GM19455 (cell line): Measurements from ENCODE around the gene ULK4.
"Not testable (repeated sequence)": the region's sequence is repeated elsewhere in the genome, so short reads cannot be mapped to it uniquely, and the experiment has no call there.

Experiments
- ATAC-seq: cut with Tn5 transposase; IDR thresholded peaks from one replicate; pipeline ENCODE4 v1.9.1; 2021; ENCODE audit not compliant: unreplicated experiment

Gene ULK4

GRCh38 chr3:41651718-41652117, 310.2 kb downstream of the ULK4 start:
- no peak for ATAC-seq

GRCh38 chr3:41650406-41650805, 311.5 kb downstream of the ULK4 start:
- no peak for ATAC-seq

GRCh38 chr3:41649129-41649739, 312.7 kb downstream of the ULK4 start:
- ATAC-seq: no peak

GRCh38 chr3:41647730-41648129, 314.2 kb downstream of the ULK4 start:
- not testable (repeated sequence) for ATAC-seq

- ATAC-seq: no peak
These were observed 321.8 kb downstream of the ULK4 start for GRCh38 chr3:41640076-41640475.

GRCh38 chr3:41638381-41638780, 323.5 kb downstream of the ULK4 start:
- ATAC-seq: no peak

GRCh38 chr3:41632700-41633099, 329.2 kb downstream of the ULK4 start:
- no peak for ATAC-seq

GRCh38 chr3:41630708-41631107, 331.2 kb downstream of the ULK4 start:
- ATAC-seq: no peak

- no peak for ATAC-seq
These were observed 331.9 kb downstream of the ULK4 start for GRCh38 chr3:41629986-41630385.

GRCh38 chr3:41629072-41629471, 332.8 kb downstream of the ULK4 start:
- no peak for ATAC-seq

GRCh38 chr3:41627477-41628087, 334.3 kb downstream of the ULK4 start:
- ATAC-seq: no peak

- no peak for ATAC-seq
These were observed 349.1 kb downstream of the ULK4 start for GRCh38 chr3:41612853-41613252.

GRCh38 chr3:41611008-41611407, 350.9 kb downstream of the ULK4 start:
- no peak for ATAC-seq

- no peak for ATAC-seq
These were observed 353.6 kb downstream of the ULK4 start for GRCh38 chr3:41608347-41608746.

GRCh38 chr3:41603807-41604206, 358.1 kb downstream of the ULK4 start:
- ATAC-seq: no peak

- no peak for ATAC-seq
These were observed 359.8 kb downstream of the ULK4 start for GRCh38 chr3:41602121-41602520.

- ATAC-seq: no peak
These were observed 360.4 kb downstream of the ULK4 start for GRCh38 chr3:41601404-41601987.

- no peak for ATAC-seq
These were observed 361.3 kb downstream of the ULK4 start for GRCh38 chr3:41600616-41601015.

- no peak for ATAC-seq
These were observed 362.8 kb downstream of the ULK4 start for GRCh38 chr3:41599127-41599484.

- no peak for ATAC-seq
These were observed 363.3 kb downstream of the ULK4 start for GRCh38 chr3:41598402-41599126.

- ATAC-seq: no peak
These were observed 368.1 kb downstream of the ULK4 start for GRCh38 chr3:41593774-41594173.
